ENCODE data around the gene ATF3. TPM values are rescaled to one million over a fixed set of nuclear protein-coding genes. Genes with fewer than 3 reads are reported as not detected.
"Not testable (repeated sequence)": the region's sequence is repeated elsewhere in the genome, so short reads cannot be mapped to it uniquely, and the experiment has no call there.

ATF3 gene
- total RNA-seq, 4 donors from 2014 or later = 2.1 to 6.5 (median 3.0) TPM

GRCh38 chr1:212637902-212638301 lies 29.3 kb downstream of the ATF3 start:
- Histone ChIP-seq H3K9me3 (no peaks in the 10 kb centered on the region), H3K4me1 (peaks cover 0 to 35% (median 29%) of the 10 kb centered on the region in 3 donors), H3K27me3 (peaks cover 0 to 3% (median 0%) of the 10 kb centered on the region in 4 donors), H3K27ac (peak overlapping the region in 3 of 4 donors; percentile 66 to 75 (median 68)), H3K36me3 (no peaks in the 10 kb centered on the region), H3K4me3 (peak overlapping the region in 3 of 4 donors; percentile 0 to 34 (median 12))
- 81 to 90% methylated on average over 5 of the region's 5 CpGs for WGBS, 2 donors
- intact Hi-C loops (cut with DNase I) = no loop called here
- TF ChIP-seq CTCF (IDR thresholded peaks at IDR 0.05) (no peak), POLR2A (IDR thresholded peaks at IDR 0.05) (no peak)
- no peak for DNase-seq

- 48 to 65% methylated on average over 3 to 4 of the region's 4 CpGs for WGBS, 2 donors
- no peak for TF ChIP-seq POLR2A (IDR thresholded peaks at IDR 0.05)
- no peak for TF ChIP-seq CTCF (IDR thresholded peaks at IDR 0.05)
- Histone ChIP-seq H3K9me3 (no peaks in the 10 kb centered on the region), H3K4me3 (peak overlapping the region in 2 of 4 donors; percentile 12 to 34), H3K36me3 (no peaks in the 10 kb centered on the region), H3K27me3 (peaks cover 0 to 3% (median 0%) of the 10 kb centered on the region in 4 donors), H3K27ac (peak overlapping the region in 3 of 4 donors; percentile 66 to 75 (median 68)), H3K4me1 (peaks cover 0 to 28% (median 28%) of the 10 kb centered on the region in 3 donors)
- intact Hi-C loops (cut with DNase I) = no loop called here
- no peak for DNase-seq
Measured at GRCh38 chr1:212638492-212639151, 30.1 kb downstream of the ATF3 start.

- whole genome bisulfite sequencing, 2 donors = 63 to 84% methylated on average over 2 of the region's 2 CpGs
- H3K27me3 ChIP-seq; H3K4me3 ChIP-seq; H3K36me3 ChIP-seq; DNase-seq; intact Hi-C loops (cut with DNase I); H3K9me3 ChIP-seq: not testable (repeated sequence)
- Histone ChIP-seq H3K4me1 (peaks cover 0 to 28% (median 26%) of the 10 kb centered on the region in 3 donors), H3K27ac (peak overlapping the region in 2 of 4 donors; percentile 57 to 58)
Measured at GRCh38 chr1:212639524-212639923, 31.0 kb downstream of the ATF3 start.

GRCh38 chr1:212640223-212640878 lies 31.8 kb downstream of the ATF3 start:
- Histone ChIP-seq H3K27ac (no peak overlapping the region), H3K36me3 (no peaks in the 10 kb centered on the region), H3K9me3 (no peaks in the 10 kb centered on the region), H3K4me1 (peaks cover 0 to 22% (median 21%) of the 10 kb centered on the region in 3 donors), H3K4me3 (no peak overlapping the region), H3K27me3 (peaks cover 0 to 3% (median 0%) of the 10 kb centered on the region in 4 donors)
- no peak for DNase-seq
- intact Hi-C loops (cut with DNase I) = no loop called here
- 88 to 92% methylated on average over 3 of the region's 3 CpGs for WGBS, 2 donors
- TF ChIP-seq POLR2A (IDR thresholded peaks at IDR 0.05) (no peak), CTCF (IDR thresholded peaks at IDR 0.05) (no peak)

GRCh38 chr1:212641956-212642355 lies 33.4 kb downstream of the ATF3 start:
- 75 to 78% methylated on average over 1 of the region's 1 CpG for WGBS, 2 donors
- Histone ChIP-seq H3K27ac (no peak overlapping the region), H3K4me1 (peaks cover 0 to 7% (median 5%) of the 10 kb centered on the region in 3 donors), H3K36me3 (no peaks in the 10 kb centered on the region), H3K4me3 (no peak overlapping the region), H3K9me3 (no peaks in the 10 kb centered on the region), H3K27me3 (peaks cover 0 to 3% (median 0%) of the 10 kb centered on the region in 4 donors)
- intact Hi-C loops (cut with DNase I) = no loop called here
- no peak for DNase-seq
- no peak for TF ChIP-seq CTCF (IDR thresholded peaks at IDR 0.05)
- no peak for TF ChIP-seq POLR2A (IDR thresholded peaks at IDR 0.05)

Measured in esophagus squamous epithelium (tissue), 5 donors.